Measurements from ENCODE around the gene MAFB.
A peak's percentile ranks its signal among the peaks of the same experiment; 100 is the strongest.
"Not testable (repeated sequence)": the region's sequence is repeated elsewhere in the genome, so short reads cannot be mapped to it uniquely, and the experiment has no call there.

Gene MAFB

GRCh38 chr20:40689100-40689942 lies at the start of gene MAFB:
MAFB (minus strand) TSS chr20:40689236; CDS start chr20:40688850, 386 bp downstream.
- peak; percentile 66 for DNase-seq

GRCh38 chr20:40736468-40736867 lies 47.4 kb upstream of the MAFB start:
- DNase-seq, result not testable (repeated sequence)

- no peak for DNase-seq
Measured at GRCh38 chr20:40728996-40729395, 40.0 kb upstream of the MAFB start.

- no peak for DNase-seq
Measured at GRCh38 chr20:40728470-40728869, 39.4 kb upstream of the MAFB start.

GRCh38 chr20:40727960-40728359 lies 38.9 kb upstream of the MAFB start:
- no peak for DNase-seq

- DNase-seq, result no peak
Measured at GRCh38 chr20:40726776-40727175, 37.7 kb upstream of the MAFB start.

GRCh38 chr20:40724566-40724965 lies 35.5 kb upstream of the MAFB start:
- DNase-seq, result no peak

- DNase-seq, result no peak
Measured at GRCh38 chr20:40720826-40721225, 31.8 kb upstream of the MAFB start.

- DNase-seq, result no peak
Measured at GRCh38 chr20:40720099-40720498, 31.1 kb upstream of the MAFB start.

- DNase-seq, result no peak
Measured at GRCh38 chr20:40718982-40719729, 30.1 kb upstream of the MAFB start.

GRCh38 chr20:40718214-40718977 lies 29.4 kb upstream of the MAFB start:
- no peak for DNase-seq

- DNase-seq, result no peak
Measured at GRCh38 chr20:40717343-40717865, 28.4 kb upstream of the MAFB start.

- DNase-seq, result no peak
Measured at GRCh38 chr20:40715491-40715890, 26.5 kb upstream of the MAFB start.

- DNase-seq, result no peak
Measured at GRCh38 chr20:40714916-40715315, 25.9 kb upstream of the MAFB start.

- DNase-seq, result no peak
Measured at GRCh38 chr20:40714109-40714508, 25.1 kb upstream of the MAFB start.

- DNase-seq, result no peak
Measured at GRCh38 chr20:40713508-40713907, 24.5 kb upstream of the MAFB start.

- DNase-seq, result no peak
Measured at GRCh38 chr20:40711079-40711478, 22.0 kb upstream of the MAFB start.

- DNase-seq, result no peak
Measured at GRCh38 chr20:40710603-40711002, 21.6 kb upstream of the MAFB start.

- no peak for DNase-seq
Measured at GRCh38 chr20:40706977-40707582, 18.0 kb upstream of the MAFB start.

GRCh38 chr20:40705413-40705812 lies 16.4 kb upstream of the MAFB start:
- no peak for DNase-seq

GRCh38 chr20:40704828-40705227 lies 15.8 kb upstream of the MAFB start:
- no peak for DNase-seq

- DNase-seq, result no peak
Measured at GRCh38 chr20:40703975-40704530, 15.0 kb upstream of the MAFB start.
